HG02840 (cell line): ENCODE measurements around the gene CITED4.

Source experiments
- ATAC-seq: cut with Tn5 transposase; IDR thresholded peaks from one replicate; pipeline ENCODE4 v1.9.1; 2021; ENCODE audit warnings: mild to moderate bottlenecking, moderate library complexity, moderate number of reproducible peaks; ENCODE audit not compliant: unreplicated experiment, low FRiP score

Gene CITED4

GRCh38 chr1:40838045-40838979 is 23.9 kb downstream of the CITED4 start:
- ATAC-seq = no peak

- ATAC-seq = no peak
Observed at GRCh38 chr1:40837601-40838000, 24.6 kb downstream of the CITED4 start.

GRCh38 chr1:40836283-40836682 is 25.9 kb downstream of the CITED4 start:
- no peak for ATAC-seq

- ATAC-seq = no peak
Observed at GRCh38 chr1:40834968-40835545, 27.1 kb downstream of the CITED4 start.

- ATAC-seq = no peak
Observed at GRCh38 chr1:40833979-40834378, 28.2 kb downstream of the CITED4 start.

GRCh38 chr1:40831001-40831732 is 31.0 kb downstream of the CITED4 start:
- no peak for ATAC-seq

GRCh38 chr1:40830419-40830943 is 31.7 kb downstream of the CITED4 start:
- ATAC-seq = no peak

- no peak for ATAC-seq
Observed at GRCh38 chr1:40829631-40830245, 32.4 kb downstream of the CITED4 start.

GRCh38 chr1:40825996-40826395 is 36.2 kb downstream of the CITED4 start:
- no peak for ATAC-seq

GRCh38 chr1:40825435-40825788 is 36.8 kb downstream of the CITED4 start:
- no peak for ATAC-seq

- ATAC-seq = no peak
Observed at GRCh38 chr1:40824591-40825434, 37.4 kb downstream of the CITED4 start.

GRCh38 chr1:40823983-40824382 is 38.2 kb downstream of the CITED4 start:
- ATAC-seq = no peak

- no peak for ATAC-seq
Observed at GRCh38 chr1:40823345-40823744, 38.8 kb downstream of the CITED4 start.

GRCh38 chr1:40822890-40823289 is 39.3 kb downstream of the CITED4 start:
- ATAC-seq = no peak

GRCh38 chr1:40820911-40821693 is 41.1 kb downstream of the CITED4 start:
- ATAC-seq = no peak

- no peak for ATAC-seq
Observed at GRCh38 chr1:40820251-40820797, 41.8 kb downstream of the CITED4 start.

GRCh38 chr1:40819101-40819500 is 43.1 kb downstream of the CITED4 start:
- no peak for ATAC-seq

GRCh38 chr1:40818264-40818961 is 43.8 kb downstream of the CITED4 start:
- ATAC-seq = no peak
